Measurements from ENCODE around the gene PON2.

GRCh38 chr7:95471071-95471470 is 36.2 kb upstream of the PON2 start:
- no peak for TF ChIP-seq EZH2phosphoT487 (IDR thresholded peaks at IDR 0.05; ENCODE audit: borderline replicate concordance, low read depth, low read length)
- TF ChIP-seq, protein P1, sequence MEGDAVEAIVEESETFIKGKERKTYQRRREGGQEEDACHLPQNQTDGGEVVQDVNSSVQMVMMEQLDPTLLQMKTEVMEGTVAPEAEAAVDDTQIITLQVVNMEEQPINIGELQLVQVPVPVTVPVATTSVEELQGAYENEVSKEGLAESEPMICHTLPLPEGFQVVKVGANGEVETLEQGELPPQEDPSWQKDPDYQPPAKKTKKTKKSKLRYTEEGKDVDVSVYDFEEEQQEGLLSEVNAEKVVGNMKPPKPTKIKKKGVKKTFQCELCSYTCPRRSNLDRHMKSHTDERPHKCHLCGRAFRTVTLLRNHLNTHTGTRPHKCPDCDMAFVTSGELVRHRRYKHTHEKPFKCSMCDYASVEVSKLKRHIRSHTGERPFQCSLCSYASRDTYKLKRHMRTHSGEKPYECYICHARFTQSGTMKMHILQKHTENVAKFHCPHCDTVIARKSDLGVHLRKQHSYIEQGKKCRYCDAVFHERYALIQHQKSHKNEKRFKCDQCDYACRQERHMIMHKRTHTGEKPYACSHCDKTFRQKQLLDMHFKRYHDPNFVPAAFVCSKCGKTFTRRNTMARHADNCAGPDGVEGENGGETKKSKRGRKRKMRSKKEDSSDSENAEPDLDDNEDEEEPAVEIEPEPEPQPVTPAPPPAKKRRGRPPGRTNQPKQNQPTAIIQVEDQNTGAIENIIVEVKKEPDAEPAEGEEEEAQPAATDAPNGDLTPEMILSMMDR (conservative IDR thresholded peaks at IDR 0.05; ENCODE audit: low read length) = no peak
